IMR-90 (cell line): ENCODE results near the gene LCNL1. TPM values are rescaled to one million over a fixed set of nuclear protein-coding genes. Genes with fewer than 3 reads are reported as not detected.

Experiments used
- ATAC-seq: fragments of 200-7000 bp; cut with Tn5 transposase; 2 replicates; pipeline ENCODE4 v1.9.1; 2020; ENCODE audit warnings: low read depth, mild to moderate bottlenecking, moderate library complexity
- BruUV-seq: library from RNA; stranded (reverse); fragments of 400-500 nt; replicated peaks from 2 replicates; lab custom pipeline; 2021; lab: Mats Ljungman, UMichigan
- CTCF ChIA-PET: fragments of 300-600 bp; formaldehyde crosslinking; extraction: SDS; loops from one replicate; lab custom pipeline; 2021; ENCODE audit warnings: antibody characterized with exemption; lab: Yijun Ruan, JAX
- POLR2A ChIA-PET: fragments of 300-600 bp; sonication (Branson Sonifier 250); formaldehyde crosslinking; loops from one replicate; lab custom pipeline; 2022; ENCODE audit warnings: antibody characterized with exemption; ENCODE audit not compliant: unreplicated experiment; lab: Charles Lee
- DNase-seq: peaks from one replicate; pipeline ENCODE4 v3.0.0; 2013
- H2AFZ ChIP-seq: replicated peaks from 2 replicates; pipeline ENCODE3; 2013; ENCODE audit warnings: low read length, mild to moderate bottlenecking; ENCODE audit not compliant: poor library complexity
- H2AK5ac ChIP-seq: 2 replicates; pipeline ENCODE4 v1.6.1; 2013; ENCODE audit warnings: low read depth, low read length, inconsistent platforms
- H2AK9ac ChIP-seq: replicated peaks from 2 replicates; pipeline ENCODE3; 2013; ENCODE audit warnings: mild to moderate bottlenecking, low read depth, low read length, moderate library complexity; ENCODE audit not compliant: poor library complexity
- H2BK120ac ChIP-seq: 2 replicates; pipeline ENCODE4 v1.6.1; 2013; ENCODE audit warnings: low read depth, low read length, inconsistent platforms
- H2BK15ac ChIP-seq: 3 replicates; pipeline ENCODE4 v1.6.1; 2013; ENCODE audit warnings: low read depth, low read length, inconsistent platforms
- H2BK20ac ChIP-seq: 2 replicates; pipeline ENCODE4 v1.6.1; 2013; ENCODE audit warnings: low read depth, mild to moderate bottlenecking, inconsistent platforms, low read length, moderate library complexity
- H2BK5ac ChIP-seq: 2 replicates; pipeline ENCODE4 v1.6.1; 2013; ENCODE audit warnings: mild to moderate bottlenecking, low read depth, low read length, inconsistent platforms; ENCODE audit not compliant: poor library complexity, severe bottlenecking
- H3K14ac ChIP-seq: replicated peaks from 2 replicates; pipeline ENCODE4 v1.6.1; 2013; ENCODE audit warnings: low read depth, low read length, inconsistent platforms
- H3K18ac ChIP-seq: 2 replicates; pipeline ENCODE4 v1.6.1; 2013; ENCODE audit warnings: low read depth, low read length, control low read depth
- H3K23ac ChIP-seq: 2 replicates; pipeline ENCODE4 v1.6.1; 2013; ENCODE audit warnings: low read depth, low read length, inconsistent platforms
- H3K27ac ChIP-seq: 2 replicates; pipeline ENCODE4 v1.5.1; 2013; ENCODE audit warnings: mild to moderate bottlenecking, control low read depth, low read length; ENCODE audit not compliant: insufficient read depth
- H3K27me3 ChIP-seq: 2 replicates; pipeline ENCODE4 v1.6.1; 2013; ENCODE audit warnings: low read length; ENCODE audit not compliant: control insufficient read depth, insufficient read depth
- H3K36me3 ChIP-seq: 2 replicates; pipeline ENCODE4 v1.6.1; 2013; ENCODE audit warnings: low read length, mixed read lengths; ENCODE audit not compliant: control insufficient read depth, insufficient read depth
- H3K4ac ChIP-seq: 2 replicates; pipeline ENCODE4 v1.6.1; 2013; ENCODE audit warnings: low read depth, low read length, inconsistent platforms
- H3K4me1 ChIP-seq: 2 replicates; pipeline ENCODE4 v1.6.1; 2013; ENCODE audit warnings: low read length, mixed read lengths; ENCODE audit not compliant: control insufficient read depth, insufficient read depth
- H3K4me2 ChIP-seq: 2 replicates; pipeline ENCODE4 v1.6.1; 2013; ENCODE audit warnings: low read depth, mild to moderate bottlenecking, control low read depth, low read length, moderate library complexity
- H3K4me3 ChIP-seq: 2 replicates; pipeline ENCODE4 v1.5.1; 2013; ENCODE audit warnings: low read depth, mild to moderate bottlenecking, control low read depth, low read length, moderate library complexity; ENCODE audit not compliant: insufficient read depth
- H3K56ac ChIP-seq: 2 replicates; pipeline ENCODE4 v1.6.1; 2013; ENCODE audit warnings: low read length, inconsistent platforms; ENCODE audit not compliant: insufficient read depth; ENCODE audit errors: extremely low read depth
- H3K79me1 ChIP-seq, 2 experiments: 2 replicates each; pipeline ENCODE4 v1.6.1; 2013; ENCODE audit warnings: low read length in 2 of 2, inconsistent platforms in 1 of 2, low read depth in 1 of 2
- H3K9ac ChIP-seq: 2 replicates; pipeline ENCODE4 v1.6.1; 2013; ENCODE audit warnings: low read depth, low read length, control low read depth
- H3K9me1 ChIP-seq: 2 replicates; pipeline ENCODE4 v1.6.1; 2013; ENCODE audit warnings: low read length, inconsistent platforms; ENCODE audit not compliant: insufficient read depth
- H3K9me3 ChIP-seq: 2 replicates; pipeline ENCODE4 v1.6.1; 2013; ENCODE audit warnings: low read length; ENCODE audit not compliant: control insufficient read depth, insufficient read depth
- H4K20me1 ChIP-seq: 2 replicates; pipeline ENCODE4 v1.6.1; 2013; ENCODE audit warnings: low read length, inconsistent platforms; ENCODE audit not compliant: insufficient read depth
- H4K5ac ChIP-seq: 2 replicates; pipeline ENCODE4 v1.6.1; 2013; ENCODE audit warnings: mild to moderate bottlenecking, low read depth, low read length, control low read depth
- H4K8ac ChIP-seq, 2 experiments: 2 replicates each; pipeline ENCODE4 v1.6.1; 2013; ENCODE audit warnings: low read depth in 2 of 2, low read length in 2 of 2, control low read depth in 1 of 2, inconsistent platforms in 1 of 2
- H4K91ac ChIP-seq: 2 replicates; pipeline ENCODE4 v1.6.1; 2013; ENCODE audit warnings: low read depth, low read length, inconsistent platforms; ENCODE audit not compliant: insufficient read depth
- FOS ChIP-seq: fragments of 150-350 bp; IDR thresholded peaks from 2 replicates; pipeline ENCODE4 v1.6.1; 2016; ENCODE audit warnings: low read depth, low read length
- MAZ ChIP-seq: IDR thresholded peaks from 2 replicates; pipeline ENCODE4 v1.6.1; 2012; ENCODE audit warnings: low read depth, mild to moderate bottlenecking, low read length, improper control_type of control experiment, moderate library complexity, borderline replicate concordance
- RCOR1 ChIP-seq: IDR thresholded peaks from 2 replicates; pipeline ENCODE4 v1.6.1; 2012; ENCODE audit warnings: mild to moderate bottlenecking, low read length, improper control_type of control experiment; ENCODE audit not compliant: insufficient replicate concordance
- SMC3 ChIP-seq: fragments of 150-350 bp; IDR thresholded peaks from 2 replicates; pipeline ENCODE4 v1.6.1; 2016; ENCODE audit warnings: low read depth, mild to moderate bottlenecking, antibody characterized with exemption, low read length, moderate library complexity
- WGBS, 2 experiments: methylation state at CpG; one replicate each; pipeline versions ENCODE4 v1.1.5 to v1.1.7; 2013; ENCODE audit warnings: missing lambda C conversion rate in 2 of 2; ENCODE audit not compliant: insufficient read length in 1 of 2; ENCODE audit errors: extremely low coverage in 2 of 2; 5-methylcytosine and 5-hydroxymethylcytosine counted together
- dilution Hi-C: fragments of 300-500 bp; cut with HindIII; formaldehyde crosslinking; loops from one replicate; pipeline ENCODE4 v1.14.3; 2018; ENCODE audit warnings: low sequenced_read_pairs; ENCODE audit not compliant: unreplicated experiment
- in situ Hi-C: fragments of 300-500 bp; cut with MboI; formaldehyde crosslinking; loops from 3 replicates; pipeline ENCODE4 v1.14.3; 2019; ENCODE audit warnings: low sequenced_read_pairs, inconsistent platforms, mixed read lengths
- intact Hi-C: fragments of 100-400 bp; cut with micrococcal nuclease; formaldehyde crosslinking; loops from 2 replicates; pipeline ENCODE4 v1.10.0; 2022
- polyA plus RNA-seq, 3 experiments: library from polyadenylated mRNA; depleted of rRNA; stranded (reverse); fragments of >200 nt; gene quantifications; 2 replicates each; pipeline ENCODE4 v1.2.3, GENCODE V29; 2012; ENCODE audit warnings: low replicate concordance in 1 of 3
- total RNA-seq: library from RNA; depleted of rRNA; stranded (reverse); fragments of >200 nt; gene quantifications from 2 replicates; pipeline ENCODE4 v1.2.3, GENCODE V29; 2012

The LCNL1 gene
- total and polyA plus RNA-seq, 2 of the 4 experiments (the other 2 are of a cell fraction) = 0.15 TPM; not detected in 1

DNA sequence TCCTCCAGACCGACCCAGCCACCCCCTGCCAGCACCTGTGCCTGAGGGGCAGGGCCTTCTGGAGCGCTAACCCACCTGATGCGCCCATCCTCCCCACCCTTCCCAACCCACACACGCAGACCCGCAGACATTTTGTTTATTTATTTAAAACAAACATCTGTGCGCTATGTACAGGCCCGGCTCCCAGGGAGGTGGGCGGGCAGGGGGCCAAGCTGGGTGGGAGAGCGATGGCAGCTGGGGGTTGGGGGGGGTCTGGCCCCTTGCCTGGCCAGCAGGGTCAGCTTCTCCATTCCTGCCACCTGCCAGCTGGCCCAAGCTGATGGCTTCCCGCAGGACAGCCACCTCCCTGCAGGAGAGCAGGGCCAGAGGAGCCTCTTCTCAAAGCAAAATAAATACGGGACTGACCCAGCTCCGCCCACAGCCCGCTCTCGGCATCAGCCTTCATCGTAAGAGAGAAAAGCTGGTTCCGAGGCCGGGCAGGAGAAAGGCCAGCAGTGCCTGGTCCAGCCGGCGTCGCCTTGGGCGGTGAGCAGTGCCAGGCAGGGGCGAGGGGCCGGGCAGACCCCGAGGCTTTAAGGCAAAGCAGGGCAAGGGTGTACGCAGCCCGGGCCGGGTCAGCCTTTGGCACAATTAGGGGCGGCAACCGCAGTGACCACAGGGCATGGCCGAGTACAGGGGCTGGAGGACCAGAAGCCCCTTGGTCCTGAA is 24.5 kb downstream of the LCNL1 start:
- intact Hi-C loops = loop anchor here (2.0 kb wide), 1 partner anchor 22 kb away; the partner anchor contains the start of gene ABCA2
- TF ChIP-seq SMC3 (no peak), RCOR1 (peak; percentile 75), MAZ (peak; percentile 11; the same call in 1 of the 2 replicates), FOS (no peak)
- no peak overlapping the region for H3K4ac ChIP-seq
- 51% methylated on average over 10 of the region's 30 CpGs; no CpG with 5 or more reads in 1 of the 2 experiments for WGBS, 2 experiments
- H3K9me3 ChIP-seq = no peaks in the 10 kb centered on the region
- H2BK120ac ChIP-seq = no peak overlapping the region
- H4K91ac ChIP-seq = no peak overlapping the region
- H2AK5ac ChIP-seq = 0 out of 2 replicates have a peak overlapping the region, but pooled peaks have one; percentile 10
- no peak overlapping the region for H3K23ac ChIP-seq
- H2BK5ac ChIP-seq = no peak overlapping the region
- H3K4me2 ChIP-seq = 0 out of 2 replicates have a peak overlapping the region, but pooled peaks have one; percentile 5
- H2BK20ac ChIP-seq = no peak overlapping the region
- peak overlapping the region; percentile 74 for H2AK9ac ChIP-seq
- no peak overlapping the region for H3K4me3 ChIP-seq
- no peak overlapping the region for H4K5ac ChIP-seq
- no TSS peak for BruUV-seq
- POLR2A ChIA-PET = no interaction called here
- CTCF ChIA-PET = interaction anchor here (0.6 to 0.9 kb wide), 2 partner anchors 22 to 27 kb away, joined by 3 read pairs; no protein-coding TSS in a partner anchor
- no peak overlapping the region for H3K27ac ChIP-seq
- no peak overlapping the region for H3K56ac ChIP-seq
- H3K36me3 ChIP-seq = peaks cover 18% of the 10 kb centered on the region
- in situ Hi-C loops = no loop called here
- no peak overlapping the region for H3K9ac ChIP-seq
- no peak overlapping the region for H3K18ac ChIP-seq
- H3K9me1 ChIP-seq = peaks cover 5% of the 10 kb centered on the region; the same call in 1 of the 2 replicates
- H3K14ac ChIP-seq = no peak overlapping the region
- peaks cover 8% of the 10 kb centered on the region for H4K20me1 ChIP-seq
- dilution Hi-C loops = no loop called here
- DNase-seq (peak; percentile 61), ATAC-seq (peak; percentile 89)
- H3K79me1 ChIP-seq = no peaks in the 10 kb centered on the region
- H3K27me3 ChIP-seq = no peaks in the 10 kb centered on the region
- H4K8ac ChIP-seq = no peak overlapping the region
- no peak overlapping the region for H2BK15ac ChIP-seq
- peaks cover 11% of the 10 kb centered on the region for H3K4me1 ChIP-seq
- peak overlapping the region; percentile 51 for H2AFZ ChIP-seq
